Hepatocyte (in vitro differentiated cells): Measurements from ENCODE around the gene EXD2.

ENCODE experiments used
- CTCF ChIP-seq: fragments of 200-600 bp; sonication (generic); IDR thresholded peaks from 2 replicates; pipeline ENCODE4 v1.5.1; 2016; ENCODE audit warnings: antibody characterized with exemption, mild to moderate bottlenecking; ENCODE audit not compliant: poor library complexity
- EZH2 ChIP-seq: fragments of 200-600 bp; sonication (generic); IDR thresholded peaks from 2 replicates; pipeline ENCODE4 v1.6.1; 2016; ENCODE audit warnings: antibody characterized with exemption, mild to moderate bottlenecking, borderline replicate concordance
- EZH2phosphoT487 ChIP-seq: fragments of 200-600 bp; sonication (generic); IDR thresholded peaks from one replicate; pipeline ENCODE4 v1.6.1; 2018; ENCODE audit warnings: antibody characterized with exemption, mild to moderate bottlenecking, low read depth, moderate library complexity; ENCODE audit not compliant: unreplicated experiment, severe bottlenecking

GRCh38 chr14:69153873-69154270, 37.4 kb upstream of the EXD2 start:
- TF ChIP-seq EZH2: no peak
- no peak for TF ChIP-seq CTCF
- no peak for TF ChIP-seq EZH2phosphoT487
